H1 (cell line): ENCODE measurements around the gene TLE3. TPM values are rescaled to one million over a fixed set of nuclear protein-coding genes. Genes with fewer than 3 reads are reported as not detected.
A peak's percentile ranks its signal among the peaks of the same experiment; 100 is the strongest.

Source experiments
- CTCF ChIA-PET: fragments of 300-600 bp; sonication (Branson Sonifier 250); formaldehyde crosslinking; loops from one replicate; lab custom pipeline; 2021; ENCODE audit not compliant: partially characterized antibody; lab: Charles Lee
- POLR2A ChIA-PET: fragments of 300-600 bp; sonication (Branson Sonifier 250); formaldehyde crosslinking; loops from one replicate; lab custom pipeline; 2021; ENCODE audit warnings: inconsistent platforms; ENCODE audit not compliant: partially characterized antibody; lab: Charles Lee
- DNase-seq, 2 experiments: peaks; one replicate each; pipeline versions ENCODE4 v3.0.0 to v3.0.0-alpha.2; 2010 to 2022; ENCODE audit warnings: low spot score in 2 of 2, low read depth in 1 of 2, mixed read lengths in 1 of 2
- FAIRE-seq: peaks from 2 replicates; lab custom pipeline; 2011; peaks lifted over from hg19 to GRCh38; lab: Jason Lieb, UNC
- H2AFZ ChIP-seq: 2 replicates; pipeline ENCODE4 v1.8.1; 2012; ENCODE audit warnings: low read length, inconsistent platforms
- H2AK5ac ChIP-seq: 2 replicates; pipeline ENCODE4 v1.6.1; 2013; ENCODE audit warnings: low read depth, low read length
- H2BK120ac ChIP-seq: replicated peaks from 2 replicates; pipeline ENCODE3; 2013; ENCODE audit warnings: low read depth, low read length, inconsistent platforms
- H2BK12ac ChIP-seq: 2 replicates; pipeline ENCODE4 v1.6.1; 2013; ENCODE audit warnings: low read depth, low read length
- H2BK15ac ChIP-seq: 2 replicates; pipeline ENCODE4 v1.6.1; 2013; ENCODE audit warnings: low read length
- H2BK20ac ChIP-seq: 2 replicates; pipeline ENCODE4 v1.6.1; 2013; ENCODE audit warnings: low read length
- H2BK5ac ChIP-seq: 2 replicates; pipeline ENCODE4 v1.6.1; 2013; ENCODE audit warnings: low read depth, low read length
- H3K14ac ChIP-seq: 2 replicates; pipeline ENCODE4 v1.6.1; 2013; ENCODE audit warnings: inconsistent platforms; ENCODE audit not compliant: insufficient read length
- H3K18ac ChIP-seq: 2 replicates; pipeline ENCODE4 v1.6.1; 2013; ENCODE audit warnings: low read length; ENCODE audit errors: extremely low read depth
- H3K23ac ChIP-seq: 2 replicates; pipeline ENCODE4 v1.6.1; 2013; ENCODE audit warnings: inconsistent platforms; ENCODE audit not compliant: insufficient read length
- H3K23me2 ChIP-seq: 2 replicates; pipeline ENCODE4 v1.6.1; 2013; ENCODE audit warnings: low read depth, low read length
- H3K27ac ChIP-seq: 2 replicates; pipeline ENCODE4 v1.6.1; 2011; ENCODE audit warnings: low read depth, low read length, inconsistent platforms
- H3K27me3 ChIP-seq, 4 experiments: replicated peaks in 1 of 4; 1 replicate in 1 of 4; 2 replicates in 3 of 4; pipeline versions ENCODE4 v1.6.1 to v1.8.1; 2011 to 2013; ENCODE audit warnings: low read length in 3 of 4, mild to moderate bottlenecking in 3 of 4, inconsistent platforms in 2 of 4, mixed read lengths in 2 of 4, moderate library complexity in 1 of 4; ENCODE audit not compliant: control insufficient read depth in 3 of 4, insufficient read depth in 3 of 4; ENCODE audit errors: extremely low read depth in 1 of 4
- H3K36me3 ChIP-seq, 4 experiments: 2 replicates each; pipeline versions ENCODE4 v1.6.1 to v1.8.1; 2011 to 2013; ENCODE audit warnings: mild to moderate bottlenecking in 4 of 4, low read length in 3 of 4, moderate library complexity in 2 of 4, control low read depth in 1 of 4, inconsistent platforms in 1 of 4; ENCODE audit not compliant: insufficient read depth in 4 of 4, control insufficient read depth in 2 of 4
- H3K4ac ChIP-seq: replicated peaks from 2 replicates; pipeline ENCODE3; 2013; ENCODE audit warnings: low read length, low read depth, mixed read lengths, inconsistent platforms; ENCODE audit not compliant: insufficient read length
- H3K4me1 ChIP-seq, 4 experiments: replicated peaks in 1 of 4; 1 replicate in 1 of 4; 2 replicates in 3 of 4; pipeline versions ENCODE4 v1.6.1 to v1.8.1; 2011 to 2013; ENCODE audit warnings: low read length in 3 of 4, inconsistent platforms in 2 of 4, mixed read lengths in 1 of 4; ENCODE audit not compliant: insufficient read depth in 4 of 4, control insufficient read depth in 3 of 4
- H3K4me2 ChIP-seq, 2 experiments: 2 replicates each; pipeline versions ENCODE4 v1.6.1 to v1.8.1; 2011 to 2013; ENCODE audit warnings: low read depth in 2 of 2, low read length in 2 of 2, control low read depth in 1 of 2, inconsistent platforms in 1 of 2, mild to moderate bottlenecking in 1 of 2; ENCODE audit not compliant: insufficient read depth in 1 of 2
- H3K4me3 ChIP-seq, 4 experiments: fragments of 200-600, 300-600 bp in 1 of 4; sonication (generic), shearing (Covaris generic), sonication (Bioruptor Twin) in 1 of 4; 2 replicates each; pipeline versions ENCODE4 v1.5.1 to v1.8.1; 2011 to 2016; ENCODE audit warnings: low read length in 4 of 4, low read depth in 3 of 4, control low read depth in 2 of 4, inconsistent platforms in 2 of 4, mild to moderate bottlenecking in 2 of 4, mixed read lengths in 1 of 4, moderate library complexity in 1 of 4; ENCODE audit not compliant: insufficient read depth in 2 of 4; ENCODE audit errors: extremely low read depth in 1 of 4
- H3K56ac ChIP-seq: replicated peaks from 2 replicates; pipeline ENCODE3; 2013; ENCODE audit warnings: low read depth, mild to moderate bottlenecking, mixed read lengths, low read length, inconsistent platforms; ENCODE audit not compliant: insufficient read length
- H3K79me1 ChIP-seq: 2 replicates; pipeline ENCODE4 v1.6.1; 2013; ENCODE audit warnings: low read depth, low read length, control low read depth
- H3K79me2 ChIP-seq, 2 experiments: 2 replicates each; pipeline versions ENCODE4 v1.6.1 to v1.8.1; 2012 to 2013; ENCODE audit warnings: low read length in 2 of 2, mild to moderate bottlenecking in 2 of 2, inconsistent platforms in 1 of 2; ENCODE audit not compliant: insufficient read depth in 2 of 2, control insufficient read depth in 1 of 2
- H3K9ac ChIP-seq, 4 experiments: replicated peaks in 1 of 4; 1 replicate in 1 of 4; 2 replicates in 3 of 4; pipeline versions ENCODE4 v1.6.1 to v1.8.1; 2011 to 2013; ENCODE audit warnings: low read depth in 3 of 4, low read length in 3 of 4, control low read depth in 2 of 4, mild to moderate bottlenecking in 2 of 4, moderate library complexity in 2 of 4, inconsistent platforms in 1 of 4; ENCODE audit errors: extremely low read depth in 1 of 4
- H3K9me3 ChIP-seq, 2 experiments: 2 replicates each; pipeline versions ENCODE4 v1.6.1 to v1.8.1; 2012 to 2013; ENCODE audit warnings: mild to moderate bottlenecking in 2 of 2, moderate library complexity in 2 of 2, control low read depth in 1 of 2, inconsistent platforms in 1 of 2, low read depth in 1 of 2, low read length in 1 of 2, mixed read lengths in 1 of 2; ENCODE audit not compliant: insufficient read depth in 2 of 2
- H4K20me1 ChIP-seq, 2 experiments: replicated peaks in 1 of 2; 2 replicates each; pipeline versions ENCODE3 to v1.8.1; 2011 to 2013; ENCODE audit warnings: inconsistent platforms in 2 of 2, low read length in 2 of 2, mild to moderate bottlenecking in 1 of 2; ENCODE audit not compliant: insufficient read depth in 2 of 2, control insufficient read depth in 1 of 2
- H4K5ac ChIP-seq: 2 replicates; pipeline ENCODE4 v1.6.1; 2013; ENCODE audit warnings: low read length, low read depth, mixed read lengths, inconsistent platforms; ENCODE audit not compliant: insufficient read length
- H4K8ac ChIP-seq: 2 replicates; pipeline ENCODE4 v1.8.0; 2013; ENCODE audit warnings: mild to moderate bottlenecking, moderate library complexity, low read length, inconsistent platforms; ENCODE audit not compliant: insufficient read depth; ENCODE audit errors: extremely low read depth
- H4K91ac ChIP-seq: replicated peaks from 2 replicates; pipeline ENCODE3; 2013; ENCODE audit warnings: low read length, mixed read lengths, inconsistent platforms; ENCODE audit not compliant: insufficient read length
- ATF2 ChIP-seq: IDR thresholded peaks from 2 replicates; pipeline ENCODE4 v1.6.1; 2012; ENCODE audit warnings: low read length, inconsistent platforms
- SAP30 ChIP-seq: fragments of 300-600 bp; sonication (generic); IDR thresholded peaks from 2 replicates; pipeline ENCODE4 v1.7.1; 2012; ENCODE audit warnings: low read length, moderate library complexity, mild to moderate bottlenecking, inconsistent platforms; ENCODE audit not compliant: insufficient read depth, insufficient replicate concordance
- WGBS, 2 experiments: shearing (Covaris generic) in 1 of 2; methylation state at CpG; one replicate each; pipeline versions ENCODE4 v1.1.6 to v1.1.7; 2013 to 2015; ENCODE audit warnings: low lambda C conversion rate in 2 of 2, mixed read lengths in 2 of 2, inconsistent platforms in 1 of 2, low coverage in 1 of 2, missing lambda C conversion rate in 1 of 2; ENCODE audit not compliant: insufficient replicate concordance in 2 of 2, insufficient coverage in 1 of 2, insufficient read length in 1 of 2; ENCODE audit errors: extremely low coverage in 1 of 2, missing lambda C conversion rate in 1 of 2; 5-methylcytosine and 5-hydroxymethylcytosine counted together
- polyA plus RNA-seq, 7 experiments: library from polyadenylated mRNA; depleted of rRNA in 3 of 7; stranded (reverse) in 5 of 7; unstranded in 2 of 7; fragments of >200 nt in 5 of 7; fragments of 200-250 nt in 2 of 7; gene quantifications; 1 replicate in 5 of 7; 2 replicates in 1 of 7; 4 replicates in 1 of 7; pipeline versions ENCODE4 v1.2.1 to v1.2.3, GENCODE V29; 2011 to 2013; ENCODE audit warnings: missing spikeins in 2 of 7, mixed read lengths in 2 of 7
- total RNA-seq: library from RNA; stranded (reverse); fragmentation: NEBNext Ultra II Directional; extraction: Animal tissue kit (Norgen Biotek cat#: 25700); gene quantifications from 2 replicates; pipeline ENCODE4 v1.2.1, GENCODE V29; 2021

Gene TLE3
- total and polyA plus RNA-seq, 2 of the 8 experiments (the other 6 are each of a cell fraction or from before 2014, with no cell fraction given): 25.1 to 61.2 TPM

GRCh38 chr15:70094690-70095311 lies 2.9 kb downstream of the TLE3 start:
- peak overlapping the region in 2 of 4 experiments; percentile 52 to 57; a peak in 2 of 7 replicates for H3K9ac ChIP-seq
- ChIA-PET CTCF (interaction anchor here (0.6 to 2.8 kb wide), 6 partner anchors 12 to 141 kb away, joined by 3 to 7 read pairs (median 3); no protein-coding TSS in a partner anchor), POLR2A (interaction anchor here (0.5 to 12.8 kb wide), 17 partner anchors 9 to 519 kb away, joined by 3 to 151 read pairs (median 3); no protein-coding TSS in a partner anchor)
- 0 out of 2 replicates have a peak overlapping the region, but pooled peaks have one; percentile 61 for H2AK5ac ChIP-seq
- no peak overlapping the region for H4K8ac ChIP-seq
- peaks cover 19 to 44% (median 32%) of the 10 kb centered on the region in 4 experiments for H3K4me1 ChIP-seq
- WGBS, 2 experiments: 53% methylated on average over 8 of the region's 8 CpGs; no CpG with 5 or more reads in 1 of the 2 experiments
- H2BK12ac ChIP-seq: peak overlapping the region; percentile 96; the same call in 1 of the 2 replicates
- DNase-seq: no peak
- no peak overlapping the region for H2AFZ ChIP-seq
- no peak overlapping the region for H4K91ac ChIP-seq
- peaks cover 23% of the 10 kb centered on the region; the same call in 1 of the 2 replicates for H3K23me2 ChIP-seq
- no peak for TF ChIP-seq ATF2
- peak; percentile 26 for TF ChIP-seq SAP30
- H3K79me1 ChIP-seq: peaks cover 8% of the 10 kb centered on the region; the same call in 1 of the 2 replicates
- H3K4ac ChIP-seq: no peak overlapping the region
- H2BK20ac ChIP-seq: peak overlapping the region; percentile 90; the same call in 1 of the 2 replicates
- H3K18ac ChIP-seq: peak overlapping the region; percentile 71
- H2BK5ac ChIP-seq: no peak overlapping the region; the same call in 1 of the 2 replicates
- no peak overlapping the region for H3K27ac ChIP-seq
- H3K79me2 ChIP-seq: peaks cover 6 to 59% of the 10 kb centered on the region in 2 experiments
- H3K14ac ChIP-seq: no peak overlapping the region
- no peak overlapping the region for H3K23ac ChIP-seq
- no peak for FAIRE-seq
- H2BK15ac ChIP-seq: peak overlapping the region; percentile 88; the same call in 1 of the 2 replicates
- no peaks in the 10 kb centered on the region for H3K9me3 ChIP-seq
- no peak overlapping the region for H2BK120ac ChIP-seq
- H4K5ac ChIP-seq: no peak overlapping the region
- H3K36me3 ChIP-seq: peaks cover 0 to 39% (median 8%) of the 10 kb centered on the region in 4 experiments; a peak in 3 of 8 replicates
- peak overlapping the region; percentile 74 to 99 for H3K4me2 ChIP-seq
- H4K20me1 ChIP-seq: peaks cover 28 to 30% of the 10 kb centered on the region in 2 experiments
- H3K27me3 ChIP-seq: peaks cover 0 to 4% (median 0%) of the 10 kb centered on the region in 4 experiments; a peak in 3 of 7 replicates
- no peak overlapping the region for H3K56ac ChIP-seq
- peak overlapping the region; percentile 87 to 99 (median 96) for H3K4me3 ChIP-seq
